ENCODE results near the gene MAGOH. TPM values are rescaled to one million over a fixed set of nuclear protein-coding genes. Genes with fewer than 3 reads are reported as not detected.

The MAGOH gene
- total and polyA plus RNA-seq, 4 donors: 16.4 to 32.5 (median 26.5) TPM

DNA sequence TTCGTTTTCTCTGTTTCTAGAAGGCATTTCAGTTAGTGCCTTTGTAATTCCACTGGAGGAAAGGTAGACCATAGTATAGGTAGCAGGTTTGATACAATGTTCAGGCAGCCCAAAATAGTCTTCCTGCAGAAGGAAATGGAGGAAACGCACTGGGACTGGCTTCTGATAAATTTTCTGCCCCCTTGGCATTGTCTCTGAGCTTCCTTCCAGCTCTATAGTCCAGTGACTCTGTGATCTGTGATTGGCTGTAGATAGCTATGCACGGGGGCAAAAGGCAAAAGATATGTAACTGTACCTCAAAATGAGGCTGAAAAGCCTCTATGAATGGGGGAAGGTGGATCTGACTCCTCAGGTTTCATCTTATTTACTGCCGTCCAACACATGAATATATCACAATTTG lies 5.8 kb upstream of the MAGOH start:
- H3K4me3 ChIP-seq (ENCODE audit: low read depth in 1 of 3, low read length in 3 of 3): no peak overlapping the region
- H3K36me3 ChIP-seq (ENCODE audit: control insufficient read depth in 4 of 4, insufficient read depth in 3 of 4, low read depth in 1 of 4, low read length in 3 of 4): no peaks in the 10 kb centered on the region
- TF ChIP-seq, protein P1, sequence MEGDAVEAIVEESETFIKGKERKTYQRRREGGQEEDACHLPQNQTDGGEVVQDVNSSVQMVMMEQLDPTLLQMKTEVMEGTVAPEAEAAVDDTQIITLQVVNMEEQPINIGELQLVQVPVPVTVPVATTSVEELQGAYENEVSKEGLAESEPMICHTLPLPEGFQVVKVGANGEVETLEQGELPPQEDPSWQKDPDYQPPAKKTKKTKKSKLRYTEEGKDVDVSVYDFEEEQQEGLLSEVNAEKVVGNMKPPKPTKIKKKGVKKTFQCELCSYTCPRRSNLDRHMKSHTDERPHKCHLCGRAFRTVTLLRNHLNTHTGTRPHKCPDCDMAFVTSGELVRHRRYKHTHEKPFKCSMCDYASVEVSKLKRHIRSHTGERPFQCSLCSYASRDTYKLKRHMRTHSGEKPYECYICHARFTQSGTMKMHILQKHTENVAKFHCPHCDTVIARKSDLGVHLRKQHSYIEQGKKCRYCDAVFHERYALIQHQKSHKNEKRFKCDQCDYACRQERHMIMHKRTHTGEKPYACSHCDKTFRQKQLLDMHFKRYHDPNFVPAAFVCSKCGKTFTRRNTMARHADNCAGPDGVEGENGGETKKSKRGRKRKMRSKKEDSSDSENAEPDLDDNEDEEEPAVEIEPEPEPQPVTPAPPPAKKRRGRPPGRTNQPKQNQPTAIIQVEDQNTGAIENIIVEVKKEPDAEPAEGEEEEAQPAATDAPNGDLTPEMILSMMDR (IDR thresholded peaks at IDR 0.05; ENCODE audit: low read depth, low read length, missing input control): no peak
- TF ChIP-seq REST (IDR thresholded peaks at IDR 0.05) (no peak), HNF4G (IDR thresholded peaks at IDR 0.05) (no peak), SP1 (IDR thresholded peaks at IDR 0.05) (no peak), NR2F2 (IDR thresholded peaks at IDR 0.05) (no peak), JUND (IDR thresholded peaks at IDR 0.05) (no peak), YY1 (IDR thresholded peaks at IDR 0.05) (no peak), ZBTB33 (IDR thresholded peaks at IDR 0.05) (no peak), HNF4A (conservative IDR thresholded peaks at IDR 0.05) (no peak), RXRA (IDR thresholded peaks at IDR 0.05) (no peak), FOXA1 (IDR thresholded peaks at IDR 0.05) (no peak), EGR1 (IDR thresholded peaks at IDR 0.05; ENCODE audit: low read depth in 2 of 2) (no peak), GABPA (IDR thresholded peaks at IDR 0.05 in 1 of 2, conservative IDR thresholded peaks at IDR 0.05 in 1 of 2) (no peak)
- no peak overlapping the region for H3K27ac ChIP-seq (ENCODE audit: low read depth in 1 of 2, low read length in 2 of 2)
- no peaks in the 10 kb centered on the region for H3K9me3 ChIP-seq (ENCODE audit: control insufficient read depth in 4 of 4, low read length in 3 of 4)
- 61% methylated on average over 4 of the region's 4 CpGs for WGBS
- no peaks in the 10 kb centered on the region for H3K27me3 ChIP-seq (ENCODE audit: control insufficient read depth in 4 of 4, insufficient read depth in 4 of 4, low read length in 3 of 4)
- DNase-seq (ENCODE audit: low spot score): no peak
- no peaks in the 10 kb centered on the region for H3K4me1 ChIP-seq (ENCODE audit: control insufficient read depth in 4 of 4, insufficient read depth in 4 of 4, low read length in 3 of 4)
- no peak overlapping the region for H3K9ac ChIP-seq (ENCODE audit: low read depth in 1 of 2, low read length in 2 of 2)

DNA sequence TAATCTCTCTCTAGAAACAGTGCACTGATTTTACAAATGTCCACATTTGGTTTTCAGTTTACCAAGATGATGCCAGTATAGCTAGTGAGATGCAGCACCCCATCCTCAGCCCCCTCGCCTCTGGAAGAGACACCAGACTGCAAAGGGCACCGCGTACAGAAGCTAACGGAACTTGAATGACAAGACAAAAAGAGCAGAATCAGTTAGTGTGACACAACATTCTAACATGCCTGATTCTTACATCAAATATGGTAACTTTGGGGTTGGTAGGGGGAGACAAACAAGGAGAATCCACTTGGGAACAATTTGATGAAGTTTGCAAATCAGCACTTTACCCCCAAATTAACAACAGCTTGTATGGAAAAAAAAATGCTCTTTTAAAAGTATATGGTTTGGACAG lies 4.1 kb upstream of the MAGOH start:
- no peak overlapping the region for H3K4me3 ChIP-seq (ENCODE audit: low read depth in 1 of 3, low read length in 3 of 3)
- H3K27ac ChIP-seq (ENCODE audit: low read depth in 1 of 2, low read length in 2 of 2): no peak overlapping the region
- H3K9ac ChIP-seq (ENCODE audit: low read depth in 1 of 2, low read length in 2 of 2): no peak overlapping the region
- 77% methylated on average over 4 of the region's 4 CpGs for WGBS
- H3K4me1 ChIP-seq (ENCODE audit: control insufficient read depth in 4 of 4, insufficient read depth in 4 of 4, low read length in 3 of 4): peaks cover 3 to 11% (median 5%) of the 10 kb centered on the region in 4 donors
- H3K36me3 ChIP-seq (ENCODE audit: control insufficient read depth in 4 of 4, insufficient read depth in 3 of 4, low read depth in 1 of 4, low read length in 3 of 4): no peaks in the 10 kb centered on the region
- no peaks in the 10 kb centered on the region for H3K9me3 ChIP-seq (ENCODE audit: control insufficient read depth in 4 of 4, low read length in 3 of 4)
- TF ChIP-seq FOXA2 (IDR thresholded peaks at IDR 0.05): no peak
- no peak for TF ChIP-seq TAF1 (conservative IDR thresholded peaks at IDR 0.05)
- no peak for TF ChIP-seq HNF4G (IDR thresholded peaks at IDR 0.05)
- no peaks in the 10 kb centered on the region for H3K27me3 ChIP-seq (ENCODE audit: control insufficient read depth in 4 of 4, insufficient read depth in 4 of 4, low read length in 3 of 4)
- DNase-seq (ENCODE audit: low spot score): no peak
